K562 (cell line): ENCODE results near the gene SPI1. TPM values are rescaled to one million over a fixed set of nuclear protein-coding genes. Genes with fewer than 3 reads are reported as not detected.

Source experiments
- ATAC-seq: fragments of 200-7000 bp; cut with Tn5 transposase; 3 replicates; pipeline ENCODE4 v1.9.1; 2020; ENCODE audit warnings: moderate library complexity
- BruUV-seq: library from RNA; stranded (reverse); fragments of 400-500 nt; replicated peaks from 2 replicates; lab custom pipeline; 2021; lab: Mats Ljungman, UMichigan
- CTCF ChIA-PET: fragments of 300-600 bp; formaldehyde crosslinking; extraction: SDS; loops from one replicate; lab custom pipeline; 2021; ENCODE audit warnings: low intra/inter-chr PET ratio; lab: Yijun Ruan, JAX
- POLR2A ChIA-PET: fragments of 300-600, 350-650 bp; sonication (Branson Sonifier 250); formaldehyde crosslinking; extraction: SDS; loops from one replicate; lab custom pipeline; 2021; ENCODE audit warnings: antibody characterized with exemption, inconsistent platforms; lab: Yijun Ruan, JAX
- DNase-seq, 4 experiments: peaks; one replicate each; pipeline versions ENCODE4 v3.0.0 to v3.0.0-alpha.2; 2011 to 2018; ENCODE audit warnings: low spot score in 3 of 4, mixed read lengths in 3 of 4; ENCODE audit errors: extremely low read depth in 1 of 4
- FAIRE-seq: peaks from 2 replicates; lab custom pipeline; 2011; peaks lifted over from hg19 to GRCh38; lab: Jason Lieb, UNC
- H2AFZ ChIP-seq: 2 replicates; pipeline ENCODE4 v1.6.0; 2011; ENCODE audit warnings: low read depth, low read length, control low read depth, inconsistent platforms
- H3K27ac ChIP-seq: fragments of 200-600 bp; 3 replicates; pipeline ENCODE4 v1.8.0; 2011; ENCODE audit warnings: low read depth, mild to moderate bottlenecking, control low read depth, inconsistent platforms, low read length, moderate library complexity, mixed read lengths; ENCODE audit errors: extremely low read depth
- H3K27me3 ChIP-seq, 2 experiments: fragments of 300-600 bp in 1 of 2; 2 replicates in 1 of 2; 3 replicates in 1 of 2; pipeline versions ENCODE4 v1.6.0 to v1.8.0; 2011; ENCODE audit warnings: inconsistent platforms in 2 of 2, low read length in 2 of 2, mild to moderate bottlenecking in 1 of 2, mixed read lengths in 1 of 2, moderate library complexity in 1 of 2; ENCODE audit not compliant: control insufficient read depth in 2 of 2, insufficient read depth in 2 of 2
- H3K36me3 ChIP-seq: fragments of 300-600 bp; 3 replicates; pipeline ENCODE4 v1.8.0; 2011; ENCODE audit warnings: mild to moderate bottlenecking, low read length, inconsistent platforms; ENCODE audit not compliant: control insufficient read depth, insufficient read depth
- H3K4me1 ChIP-seq, 2 experiments: fragments of 200-600 bp in 1 of 2; replicated peaks in 1 of 2; 2 replicates in 1 of 2; 3 replicates in 1 of 2; pipeline versions ENCODE4 v1.5.1 to v1.8.0; 2011; ENCODE audit warnings: inconsistent platforms in 2 of 2, low read length in 2 of 2, mild to moderate bottlenecking in 1 of 2, mixed read lengths in 1 of 2, moderate library complexity in 1 of 2; ENCODE audit not compliant: control insufficient read depth in 2 of 2, insufficient read depth in 2 of 2
- H3K4me2 ChIP-seq: 2 replicates; pipeline ENCODE4 v1.6.1; 2011; ENCODE audit warnings: low read length, control low read depth, inconsistent platforms, mixed read lengths; ENCODE audit not compliant: insufficient read depth
- H3K4me3 ChIP-seq: fragments of 200-600 bp; sonication (generic), shearing (Covaris generic); 2 replicates; pipeline ENCODE4 v1.5.1; 2016; ENCODE audit warnings: control low read depth, inconsistent platforms
- H3K79me2 ChIP-seq: fragments of 200-600 bp; 3 replicates; pipeline ENCODE4 v1.8.0; 2011; ENCODE audit warnings: low read length, inconsistent platforms; ENCODE audit not compliant: control insufficient read depth, insufficient read depth
- H3K9ac ChIP-seq, 2 experiments: 2 replicates each; pipeline versions ENCODE4 v1.6.0 to v1.6.1; 2011; ENCODE audit warnings: low read depth in 2 of 2, low read length in 2 of 2, control low read depth in 1 of 2, inconsistent platforms in 1 of 2, mild to moderate bottlenecking in 1 of 2, mixed read lengths in 1 of 2; ENCODE audit not compliant: insufficient read depth in 1 of 2
- H3K9me1 ChIP-seq: one replicate; pipeline ENCODE4 v1.6.0; 2011; ENCODE audit warnings: inconsistent platforms, mild to moderate bottlenecking, low read length, moderate library complexity; ENCODE audit not compliant: control insufficient read depth, insufficient read depth
- H3K9me3 ChIP-seq: replicated peaks from 2 replicates; pipeline ENCODE4 v1.5.1; 2011; ENCODE audit warnings: low read depth, low read length, inconsistent platforms; ENCODE audit not compliant: control insufficient read depth, insufficient read depth
- H4K20me1 ChIP-seq: replicated peaks from 2 replicates; pipeline ENCODE4 v1.6.1; 2011; ENCODE audit warnings: low read length, inconsistent platforms, mixed read lengths; ENCODE audit not compliant: control insufficient read depth, insufficient read depth
- CEBPB ChIP-seq: fragments of 450-650 bp; IDR thresholded peaks from 2 replicates; pipeline ENCODE4 v1.6.1; 2016; ENCODE audit warnings: missing genetic modification characterization, missing compliant biosample characterization
- GTF2E2 ChIP-seq: fragments of 200-800 bp; sonication (Bioruptor generic); IDR thresholded peaks from 2 replicates; pipeline ENCODE4 v1.6.1; 2016; ENCODE audit warnings: missing genetic modification characterization, missing compliant biosample characterization
- HMBOX1 ChIP-seq: sonication (generic); IDR thresholded peaks from 2 replicates; pipeline ENCODE4 v1.6.1; 2016
- MAX ChIP-seq: sonication (generic); formaldehyde crosslinking; IDR thresholded peaks from 2 replicates; pipeline ENCODE4 v1.9.0; 2022; ENCODE audit warnings: mild to moderate bottlenecking, missing genetic modification reagents
- MXI1 ChIP-seq: IDR thresholded peaks from 2 replicates; pipeline ENCODE4 v1.6.1; 2011; ENCODE audit warnings: low read depth, mild to moderate bottlenecking, improper control_type of control experiment, low read length
- NCOR1 ChIP-seq: fragments of 450-650 bp; IDR thresholded peaks from 2 replicates; pipeline ENCODE4 v1.6.1; 2016; ENCODE audit warnings: mild to moderate bottlenecking, moderate library complexity
- SNRNP70 ChIP-seq: fragments of 200-400 bp; formaldehyde crosslinking; optimal IDR thresholded peaks from 2 replicates; pipeline ENCODE3; 2017; ENCODE audit warnings: low read depth, low read length
- TARDBP ChIP-seq: fragments of 450-650 bp; IDR thresholded peaks from 2 replicates; pipeline ENCODE4 v1.6.1; 2016
- TEAD4 ChIP-seq, 2 experiments: sonication (generic) in 1 of 2; formaldehyde crosslinking in 1 of 2; IDR thresholded peaks; 2 replicates each; pipeline versions ENCODE4 v1.6.1 to v1.8.0; 2012 to 2022; ENCODE audit warnings: borderline replicate concordance in 1 of 2, inconsistent platforms in 1 of 2, low read length in 1 of 2, mild to moderate bottlenecking in 1 of 2, missing genetic modification reagents in 1 of 2
- ZBTB33 ChIP-seq: sonication (generic); formaldehyde crosslinking; IDR thresholded peaks from 2 replicates; pipeline ENCODE4 v1.8.1; 2023; ENCODE audit warnings: mild to moderate bottlenecking, missing genetic modification reagents
- ZNF146 ChIP-seq: IDR thresholded peaks from one replicate; pipeline ENCODE4 v1.6.1; 2018; ENCODE audit warnings: missing compliant biosample characterization; ENCODE audit not compliant: unreplicated experiment
- ZNF57 ChIP-seq: fragments of 450-650 bp; formaldehyde crosslinking; IDR thresholded peaks from 2 replicates; pipeline ENCODE4 v1.4.0; 2020; ENCODE audit warnings: mild to moderate bottlenecking, moderate library complexity
- WGBS: fragments of 100-300 bp; shearing (Covaris generic); methylation state at CpG from one replicate; pipeline ENCODE4 v1.1.6; 2016; ENCODE audit warnings: low coverage, mixed read lengths; ENCODE audit not compliant: insufficient coverage; ENCODE audit errors: missing lambda C conversion rate; 5-methylcytosine and 5-hydroxymethylcytosine counted together
- in situ Hi-C: fragments of 300-500 bp; cut with MboI; formaldehyde crosslinking; loops from 4 replicates; pipeline ENCODE4 v1.15.0; 2018; ENCODE audit warnings: inconsistent platforms, mixed read lengths
- intact Hi-C: fragments of 100-400 bp; cut with micrococcal nuclease; formaldehyde crosslinking; loops from 2 replicates; pipeline ENCODE4 v1.14.2; 2022
- polyA plus RNA-seq, 8 experiments: library from polyadenylated mRNA; depleted of rRNA in 4 of 8; stranded (reverse) in 5 of 8; unstranded in 3 of 8; fragments of >200 nt; fragmentation: Nextera tagmentation in 2 of 8; fragmentation: Illumina TruSeq in 1 of 8; extraction: Ambion mirVana in 2 of 8; extraction: Trizol in 1 of 8; gene quantifications; 2 replicates each; pipeline versions ENCODE4 v1.2.1 to v1.2.3, GENCODE V29; 2011 to 2014; ENCODE audit warnings: inconsistent platforms in 1 of 8, missing spikeins in 1 of 8
- total RNA-seq, 7 experiments: library from RNA; depleted of rRNA in 6 of 7; stranded (reverse); fragments of >200 nt in 6 of 7; fragmentation: Illumina TruSeq in 2 of 7; extraction: Trizol in 2 of 7; gene quantifications; 2 replicates each; pipeline versions ENCODE4 v1.2.1 to v1.2.3, GENCODE V29; 2011 to 2021; ENCODE audit warnings: low replicate concordance in 1 of 7
- TF ChIP-seq, protein P1 (sequence below): fragments of 250-450 bp; sonication (Bioruptor Pico); IDR thresholded peaks from 2 replicates; pipeline ENCODE4 v1.8.0; 2021; ENCODE audit warnings: moderate library complexity, mild to moderate bottlenecking, inconsistent platforms
- TF ChIP-seq, protein P2 (sequence below): fragments of 450-650 bp; formaldehyde crosslinking; IDR thresholded peaks from 2 replicates; pipeline ENCODE4 v1.4.0; 2020; ENCODE audit warnings: mild to moderate bottlenecking, moderate library complexity

Gene SPI1
- total and polyA plus RNA-seq, 9 of the 15 experiments (the other 6 are each of a cell fraction or from before 2014, with no cell fraction given), result 0.10 to 33.7 (median 10.3) TPM

GRCh38 chr11:47314992-47315391, 63.4 kb downstream of the SPI1 start:
- intact Hi-C loops, result no loop called here
- Histone ChIP-seq H3K4me2 (no peak overlapping the region), H3K4me1 (no peaks in the 10 kb centered on the region), H3K36me3 (peaks cover 71% of the 10 kb centered on the region), H3K9me3 (no peaks in the 10 kb centered on the region), H3K9ac (no peak overlapping the region), H2AFZ (no peak overlapping the region), H3K27me3 (no peaks in the 10 kb centered on the region), H4K20me1 (no peaks in the 10 kb centered on the region), H3K27ac (no peak overlapping the region), H3K79me2 (no peaks in the 10 kb centered on the region), H3K4me3 (no peak overlapping the region), H3K9me1 (no peaks in the 10 kb centered on the region)
- in situ Hi-C loops, result no loop called here
- ATAC-seq, result no peak
- ChIA-PET POLR2A (no interaction called here), CTCF (no interaction called here)
- WGBS, result 93% methylated on average over 5 of the region's 5 CpGs
- no peak for DNase-seq
- no peak for FAIRE-seq
- TF ChIP-seq TARDBP, result no peak
- TF ChIP-seq, protein P1, sequence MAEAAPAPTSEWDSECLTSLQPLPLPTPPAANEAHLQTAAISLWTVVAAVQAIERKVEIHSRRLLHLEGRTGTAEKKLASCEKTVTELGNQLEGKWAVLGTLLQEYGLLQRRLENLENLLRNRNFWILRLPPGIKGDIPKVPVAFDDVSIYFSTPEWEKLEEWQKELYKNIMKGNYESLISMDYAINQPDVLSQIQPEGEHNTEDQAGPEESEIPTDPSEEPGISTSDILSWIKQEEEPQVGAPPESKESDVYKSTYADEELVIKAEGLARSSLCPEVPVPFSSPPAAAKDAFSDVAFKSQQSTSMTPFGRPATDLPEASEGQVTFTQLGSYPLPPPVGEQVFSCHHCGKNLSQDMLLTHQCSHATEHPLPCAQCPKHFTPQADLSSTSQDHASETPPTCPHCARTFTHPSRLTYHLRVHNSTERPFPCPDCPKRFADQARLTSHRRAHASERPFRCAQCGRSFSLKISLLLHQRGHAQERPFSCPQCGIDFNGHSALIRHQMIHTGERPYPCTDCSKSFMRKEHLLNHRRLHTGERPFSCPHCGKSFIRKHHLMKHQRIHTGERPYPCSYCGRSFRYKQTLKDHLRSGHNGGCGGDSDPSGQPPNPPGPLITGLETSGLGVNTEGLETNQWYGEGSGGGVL (CRISPR knock-in tag), result no peak
- TF ChIP-seq CEBPB, result no peak
- TF ChIP-seq GTF2E2 (tag), result no peak
- TF ChIP-seq HMBOX1, result no peak
- TF ChIP-seq SNRNP70, result no peak
- TF ChIP-seq ZNF57, result no peak
- TF ChIP-seq MXI1, result no peak
- no peak for TF ChIP-seq TEAD4 (IDR thresholded peaks at IDR 0.05; ENCODE audit: low read length)
- TF ChIP-seq TEAD4 (CRISPR knock-in tag; IDR thresholded peaks at IDR 0.05; ENCODE audit: borderline replicate concordance), result no peak
- TF ChIP-seq MAX, result no peak
- TF ChIP-seq, protein P2, sequence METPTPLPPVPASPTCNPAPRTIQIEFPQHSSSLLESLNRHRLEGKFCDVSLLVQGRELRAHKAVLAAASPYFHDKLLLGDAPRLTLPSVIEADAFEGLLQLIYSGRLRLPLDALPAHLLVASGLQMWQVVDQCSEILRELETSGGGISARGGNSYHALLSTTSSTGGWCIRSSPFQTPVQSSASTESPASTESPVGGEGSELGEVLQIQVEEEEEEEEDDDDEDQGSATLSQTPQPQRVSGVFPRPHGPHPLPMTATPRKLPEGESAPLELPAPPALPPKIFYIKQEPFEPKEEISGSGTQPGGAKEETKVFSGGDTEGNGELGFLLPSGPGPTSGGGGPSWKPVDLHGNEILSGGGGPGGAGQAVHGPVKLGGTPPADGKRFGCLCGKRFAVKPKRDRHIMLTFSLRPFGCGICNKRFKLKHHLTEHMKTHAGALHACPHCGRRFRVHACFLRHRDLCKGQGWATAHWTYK (CRISPR knock-in tag), result no peak
- TF ChIP-seq ZBTB33 (CRISPR knock-in tag), result no peak
- no peak for TF ChIP-seq NCOR1
- TF ChIP-seq ZNF146 (CRISPR knock-in tag), result no peak
- no TSS peak for BruUV-seq
